Fibroblast of skin of right biceps (primary cell): ENCODE results near the gene URB2.
"Not testable (repeated sequence)": the region's sequence is repeated elsewhere in the genome, so short reads cannot be mapped to it uniquely, and the experiment has no call there.

Source experiments
- DNase-seq: peaks from one replicate; pipeline ENCODE4 v3.0.0-alpha.2; 2013

Gene URB2

DNA sequence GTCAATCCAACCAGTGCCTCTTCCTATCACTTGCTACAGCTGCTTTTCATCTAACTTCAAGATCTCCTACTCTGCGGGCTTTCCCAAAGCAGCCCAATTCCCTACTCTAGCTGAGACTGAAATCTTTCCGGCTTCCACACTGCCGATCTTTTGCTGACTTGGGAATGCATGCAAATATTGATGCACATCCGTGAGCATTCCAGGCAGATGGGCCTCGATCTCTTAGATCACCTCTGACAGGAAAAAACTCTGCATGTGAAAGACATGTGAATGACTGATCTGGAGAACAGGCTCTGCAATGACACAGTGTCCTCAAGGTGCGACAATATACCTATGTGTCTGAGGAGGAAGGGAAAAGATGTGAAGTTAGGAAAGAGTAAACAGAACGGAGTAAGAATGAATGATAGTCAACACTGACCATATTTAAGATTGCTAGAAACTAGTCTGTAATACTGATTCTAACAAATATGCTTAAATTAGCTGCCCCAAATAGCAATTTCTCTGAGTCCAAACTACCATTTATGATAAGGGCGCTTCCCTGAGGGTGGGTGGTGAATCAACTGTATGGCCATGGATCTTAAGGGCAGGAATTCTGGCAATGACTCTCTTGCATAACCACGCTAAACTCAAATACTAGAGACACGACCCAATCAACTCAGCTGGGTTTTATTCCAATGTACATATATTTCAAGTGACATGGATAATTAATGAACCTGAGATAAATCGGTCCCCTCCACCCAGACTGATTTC, 8.5 kb upstream of the URB2 start:
- DNase-seq: no peak

DNA sequence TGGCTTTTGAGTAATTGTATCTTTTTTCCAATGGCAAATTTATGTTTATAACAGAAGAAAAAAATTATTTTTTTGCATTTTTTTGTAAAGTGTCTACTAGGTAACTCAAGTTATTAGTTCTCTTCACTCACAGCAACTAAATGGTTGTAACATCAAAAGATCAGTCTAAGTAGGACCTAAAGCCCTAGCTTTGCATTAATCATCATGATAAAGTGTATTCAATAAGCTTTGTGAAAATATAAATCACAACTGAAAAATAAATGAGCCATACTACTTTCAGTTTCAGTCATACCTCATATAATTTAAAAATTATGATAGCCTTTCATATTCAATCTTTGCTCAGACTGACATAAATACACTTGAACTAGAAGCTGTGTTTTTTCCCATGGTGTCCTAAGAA, 7.0 kb upstream of the URB2 start:
- no peak for DNase-seq

DNA sequence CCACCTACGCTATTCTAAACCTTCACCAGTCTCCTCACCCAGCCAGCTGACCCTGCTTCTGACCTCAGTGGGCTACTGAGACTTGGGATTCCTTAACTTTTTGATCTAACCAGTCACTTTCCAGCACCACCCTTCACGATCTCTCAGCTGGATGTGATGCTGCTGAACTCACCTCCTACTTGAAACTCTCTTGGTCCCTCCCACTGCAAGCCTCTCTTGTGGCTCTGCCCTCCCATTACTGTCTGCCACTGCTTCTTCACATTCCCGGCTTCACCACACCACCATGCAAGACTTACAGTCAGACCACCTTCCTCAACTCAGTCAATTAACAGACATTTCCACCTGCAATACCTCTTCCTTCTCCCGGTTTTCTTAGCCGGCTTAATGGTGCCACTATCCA, 6.4 kb upstream of the URB2 start:
- DNase-seq: no peak

DNA sequence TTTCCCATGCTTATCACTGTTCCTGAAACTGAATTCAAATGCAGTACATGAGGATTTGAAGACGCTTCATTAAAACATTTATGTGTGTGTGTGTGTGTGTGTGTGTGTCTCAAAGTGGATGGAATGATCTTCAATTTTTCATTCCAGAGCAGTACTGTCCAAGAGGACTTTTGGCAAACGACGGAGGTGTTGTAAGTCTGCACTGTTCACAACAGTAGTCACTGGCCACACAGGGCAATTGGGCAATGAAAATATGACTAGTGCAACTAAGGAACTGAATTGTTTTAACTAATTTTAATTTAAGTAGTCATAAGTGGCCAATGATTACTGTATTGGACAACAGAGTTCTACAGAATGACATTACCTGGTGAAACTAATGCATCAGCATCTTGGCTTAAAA, 5.2 kb upstream of the URB2 start:
- DNase-seq: peak; percentile 33

DNA sequence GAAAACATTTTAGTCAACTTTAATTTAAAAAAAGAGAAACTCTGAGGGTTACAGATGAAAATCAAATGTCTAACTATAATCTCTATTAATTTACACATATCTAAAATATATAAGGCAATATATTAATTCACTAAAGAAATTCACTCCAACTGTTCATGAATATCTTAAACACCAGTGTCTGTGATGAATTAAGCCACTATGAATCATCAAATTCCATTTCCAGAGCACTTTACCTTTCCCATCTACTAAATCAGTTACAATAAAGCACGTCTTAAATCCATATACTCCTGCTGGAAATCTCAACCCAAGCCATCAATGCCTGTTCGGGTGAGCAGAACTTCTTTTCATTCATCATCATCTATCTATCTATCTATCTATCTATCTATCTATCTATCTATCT, 4.4 kb upstream of the URB2 start:
- peak; percentile 20 for DNase-seq

DNA sequence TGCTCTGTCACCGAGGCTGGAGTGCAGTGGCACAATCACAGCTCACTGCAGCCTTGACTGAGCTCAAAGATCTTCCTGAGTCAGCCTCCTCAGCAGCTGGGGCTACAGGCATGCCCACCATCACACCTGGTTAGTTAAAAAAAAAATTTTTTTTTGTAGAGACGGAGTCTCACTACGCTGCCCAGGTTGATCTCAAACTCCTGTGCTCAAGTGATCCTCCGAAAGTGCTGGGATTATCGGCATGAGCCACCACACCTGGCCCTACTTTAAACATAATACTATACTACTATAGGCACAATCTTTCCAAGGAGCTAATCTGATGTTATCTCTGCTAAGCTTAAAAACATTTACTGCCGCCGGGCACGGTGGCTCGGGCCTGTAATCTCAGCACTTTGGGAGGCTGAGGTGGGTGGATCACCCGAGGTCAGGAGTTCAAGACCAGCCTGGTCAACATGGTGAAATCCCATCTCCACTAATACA, 3.4 kb upstream of the URB2 start:
- not testable (repeated sequence) for DNase-seq

DNA sequence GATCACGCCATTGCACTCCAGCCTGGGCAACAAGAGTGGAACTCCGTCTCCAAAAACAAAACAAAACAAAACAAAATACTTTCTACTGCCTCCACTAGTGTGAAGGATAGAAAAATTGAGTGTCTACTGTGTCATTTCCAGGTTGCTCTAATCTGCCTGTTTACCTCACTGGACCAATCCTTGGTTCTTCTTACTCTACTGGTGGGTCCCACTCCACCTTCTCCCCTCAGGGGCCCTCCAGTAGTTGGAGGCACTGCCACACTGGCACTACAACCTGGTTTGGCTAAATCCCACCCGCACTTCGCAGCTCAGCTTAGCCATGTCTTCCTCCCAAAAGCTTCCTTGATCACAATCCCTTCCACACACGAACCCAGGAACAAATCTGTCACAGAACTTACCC, 2.8 kb upstream of the URB2 start:
- no peak for DNase-seq

DNA sequence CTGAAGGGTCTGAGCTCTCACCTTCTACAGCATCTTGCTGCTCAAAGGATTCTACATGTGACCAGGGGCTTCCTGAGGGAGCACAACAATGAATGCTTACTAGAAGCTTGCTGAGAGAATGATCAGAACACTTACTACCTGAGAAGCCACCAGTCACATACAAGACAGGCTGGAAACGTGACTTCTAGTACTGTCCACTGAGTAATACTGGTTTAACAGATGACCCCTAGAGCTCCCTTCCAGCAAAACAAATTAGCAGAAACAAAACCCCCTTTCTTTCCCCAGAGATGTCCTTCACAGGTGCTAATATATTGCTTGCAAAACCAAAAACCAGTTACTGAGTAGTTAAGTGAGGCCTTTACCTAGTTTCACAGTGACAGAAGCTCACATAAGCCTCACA, 2.2 kb upstream of the URB2 start:
- DNase-seq: no peak

DNA sequence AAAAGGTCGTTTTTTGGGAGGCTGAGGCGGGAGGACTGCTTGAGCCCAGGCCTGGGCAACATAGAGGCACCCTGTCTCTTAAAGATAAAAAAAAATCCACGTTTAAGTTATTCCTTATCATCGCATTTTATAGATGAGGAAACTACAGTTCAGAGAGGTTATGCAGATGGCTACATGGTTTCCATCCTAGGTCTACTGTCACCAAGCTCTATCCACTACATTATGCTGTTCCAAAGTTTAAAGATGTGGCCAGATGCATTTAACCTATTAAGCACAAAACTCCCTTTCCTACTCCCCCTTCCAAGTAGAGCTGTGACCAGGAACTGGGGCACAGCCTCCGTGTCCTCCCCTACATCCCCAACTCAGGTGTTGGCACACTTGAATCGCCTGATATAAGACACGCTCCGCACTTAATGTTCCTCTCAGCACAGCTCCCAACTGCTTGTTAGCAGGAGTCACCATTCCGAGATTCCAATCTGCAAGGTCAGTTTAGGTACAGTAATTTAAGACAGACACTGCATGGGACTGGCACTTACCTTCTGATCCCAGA, 1.5 kb upstream of the URB2 start:
- no peak for DNase-seq

DNA sequence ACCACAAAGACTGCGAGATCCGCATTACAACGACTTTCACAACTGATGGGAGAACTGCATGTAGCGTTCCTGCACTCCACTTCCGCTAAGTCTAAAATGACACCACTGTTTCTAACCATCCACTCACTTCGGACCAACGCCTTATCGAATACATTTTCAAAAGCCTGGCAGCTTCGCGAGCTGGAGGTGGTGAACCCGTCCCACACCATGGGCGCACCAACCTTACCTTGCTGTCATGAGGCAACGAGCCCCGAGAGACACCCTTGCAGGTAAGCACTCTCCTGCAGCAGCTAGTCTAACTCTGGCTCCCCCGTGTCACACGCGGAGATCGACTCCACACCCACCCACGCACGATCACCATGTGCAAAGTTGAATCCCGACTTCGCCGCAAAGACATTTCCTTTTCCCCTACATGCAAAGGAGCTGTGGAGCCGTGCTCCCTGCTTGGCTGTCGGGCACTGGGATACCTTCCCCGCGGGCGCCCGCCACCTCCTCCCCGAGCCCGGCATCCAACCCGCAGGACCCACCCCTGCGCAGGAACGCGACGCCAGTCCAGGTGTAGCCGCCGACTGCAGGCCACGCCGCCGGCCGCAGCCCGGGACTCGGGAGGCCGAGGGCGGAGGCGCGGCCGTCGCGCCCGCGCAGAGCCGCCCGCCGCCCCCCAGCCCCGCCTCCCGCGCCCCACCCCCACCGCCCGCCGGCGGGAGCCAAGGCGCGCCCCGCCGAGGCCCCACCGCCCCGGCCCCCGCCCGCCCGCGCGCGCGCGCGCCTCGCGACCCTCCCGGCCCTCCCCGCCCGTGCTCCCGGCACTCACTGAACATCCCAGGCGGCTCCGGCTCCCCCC, 754 bp upstream of the URB2 start:
- peak; percentile 41 for DNase-seq

DNA sequence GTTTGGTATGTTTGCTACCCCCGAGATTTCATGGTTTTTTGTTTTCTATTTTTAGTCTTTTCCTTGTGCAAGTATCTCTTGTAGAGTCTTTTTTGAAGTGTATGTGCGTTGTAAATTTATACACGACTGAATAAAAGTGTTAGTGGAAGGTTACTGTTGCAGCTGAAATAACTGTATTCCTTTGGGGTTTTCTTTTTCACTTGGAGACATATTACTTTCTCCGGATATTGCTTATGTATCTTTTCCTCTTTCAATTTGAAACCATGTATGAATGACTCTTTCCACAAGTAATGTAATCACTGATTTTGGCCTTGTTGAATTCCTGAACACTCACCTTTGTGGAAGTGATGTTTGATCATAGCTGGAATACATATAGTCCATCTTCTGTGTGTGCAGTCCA, 956 bp downstream of the URB2 start:
- DNase-seq: no peak

DNA sequence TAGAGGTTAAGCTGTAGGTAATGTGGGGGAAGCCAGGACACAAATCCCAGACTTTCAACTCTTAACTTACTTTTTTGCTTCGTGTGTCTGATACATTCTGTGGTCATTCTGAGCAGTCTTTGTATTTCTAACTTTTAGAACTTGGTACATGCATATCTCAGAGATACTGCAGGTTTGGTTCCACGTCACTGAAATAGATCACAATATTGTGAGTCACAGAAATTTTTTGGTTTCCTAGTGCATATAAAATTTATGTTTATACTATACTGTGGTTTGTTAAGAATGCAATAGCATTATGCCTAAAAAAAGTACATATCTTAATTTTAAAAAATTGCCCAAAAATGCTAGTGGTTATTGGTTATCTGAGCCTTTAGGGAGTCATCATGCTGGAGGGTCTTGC, 3.2 kb downstream of the URB2 start:
- peak; percentile 73 for DNase-seq

DNA sequence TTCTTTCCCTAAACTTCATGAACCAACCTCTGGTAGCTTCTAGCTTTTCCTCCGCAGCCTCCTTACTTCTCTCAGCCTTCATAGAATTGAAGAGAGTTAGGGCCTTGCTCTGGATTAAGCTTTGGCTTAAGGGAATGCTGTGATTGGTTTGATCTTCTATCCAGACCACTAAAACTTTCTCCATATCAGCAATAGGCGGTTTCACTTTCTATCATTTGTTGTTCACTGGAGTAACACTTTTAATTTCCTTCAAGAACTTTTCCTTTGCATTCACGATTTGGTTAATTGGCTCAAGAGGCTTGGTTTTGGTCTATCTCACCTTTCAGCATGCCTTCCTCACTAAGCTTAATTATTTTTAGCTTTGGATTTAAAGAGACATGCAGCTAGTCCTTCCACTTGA, 5.1 kb downstream of the URB2 start:
- DNase-seq: no peak

DNA sequence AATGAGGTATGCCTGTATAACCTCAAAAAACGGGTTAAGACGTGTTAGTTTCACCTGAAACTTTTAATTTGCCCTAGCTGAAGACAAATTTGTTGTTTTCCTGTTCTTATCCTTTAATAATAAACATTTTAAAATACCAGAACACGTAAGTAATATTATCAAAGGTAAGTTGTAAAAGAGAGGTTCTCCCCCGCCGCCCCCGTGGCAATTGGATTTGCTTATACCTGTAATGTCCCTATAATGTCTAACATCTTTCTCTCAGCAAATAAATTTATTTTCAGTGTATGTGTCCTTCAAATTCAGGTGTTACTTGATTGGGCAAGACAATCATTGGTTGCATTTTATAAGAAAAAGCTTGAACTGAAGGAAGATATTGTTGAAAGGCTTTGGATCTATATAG, 5.9 kb downstream of the URB2 start:
- no peak for DNase-seq

DNA sequence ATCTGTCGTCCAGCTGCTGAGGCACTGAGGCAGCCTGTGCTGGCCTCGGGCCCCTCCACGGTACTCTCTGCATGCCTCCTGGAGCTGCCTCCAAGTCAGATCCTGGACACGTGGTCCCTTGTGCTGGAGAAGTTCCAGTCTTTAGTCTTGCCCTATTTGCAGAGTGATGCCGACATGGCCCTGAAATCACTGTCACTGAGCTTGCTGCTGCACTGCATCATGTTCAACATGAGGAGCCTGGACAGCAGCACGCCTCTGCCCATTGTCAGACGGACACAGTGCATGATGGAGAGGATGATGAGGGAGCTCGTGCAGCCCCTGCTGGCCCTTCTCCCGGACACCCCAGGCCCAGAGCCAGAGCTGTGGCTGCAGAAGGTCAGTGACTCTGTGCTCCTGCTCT, 10.0 kb downstream of the URB2 start:
- no peak for DNase-seq

DNA sequence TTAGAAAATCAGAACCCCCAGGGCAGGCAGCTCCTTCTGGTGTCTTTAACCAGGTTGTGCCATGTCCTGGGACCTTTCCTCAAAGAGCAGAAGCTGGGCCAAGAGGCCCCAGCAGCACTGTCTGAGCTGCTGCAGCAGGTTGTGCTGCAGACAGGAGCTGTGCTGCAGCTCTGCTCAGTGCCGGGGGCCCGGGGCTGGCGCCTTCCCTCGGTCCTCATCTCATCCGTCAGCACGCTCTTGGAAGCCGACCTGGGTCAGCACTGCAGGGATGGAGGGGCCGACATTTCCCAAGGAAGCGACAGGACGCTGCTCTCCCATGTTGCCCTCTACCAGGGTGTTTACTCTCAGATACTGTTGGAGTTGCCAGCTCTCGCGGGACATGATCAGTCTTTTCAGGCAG, 11.7 kb downstream of the URB2 start:
- DNase-seq: no peak

DNA sequence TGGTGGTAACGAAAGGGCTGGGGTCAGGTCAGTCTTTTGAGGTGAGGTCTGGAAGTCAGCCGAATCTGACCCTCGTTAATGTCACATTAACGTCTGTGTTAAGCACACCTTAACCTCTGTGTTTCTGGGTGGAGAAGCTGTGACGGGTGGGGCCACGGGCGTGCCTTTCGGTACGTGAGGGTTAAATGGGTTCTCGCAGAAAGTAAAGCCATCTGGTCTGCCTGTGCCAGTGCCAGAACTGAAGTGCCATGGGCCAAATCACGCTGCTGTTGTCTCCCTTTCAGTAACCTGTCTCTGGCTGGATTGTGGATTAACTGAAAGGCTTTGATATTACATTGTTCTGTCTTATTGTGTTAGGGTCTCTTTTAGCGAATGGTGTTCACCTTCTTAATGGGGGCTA, 14.4 kb downstream of the URB2 start:
- no peak for DNase-seq

DNA sequence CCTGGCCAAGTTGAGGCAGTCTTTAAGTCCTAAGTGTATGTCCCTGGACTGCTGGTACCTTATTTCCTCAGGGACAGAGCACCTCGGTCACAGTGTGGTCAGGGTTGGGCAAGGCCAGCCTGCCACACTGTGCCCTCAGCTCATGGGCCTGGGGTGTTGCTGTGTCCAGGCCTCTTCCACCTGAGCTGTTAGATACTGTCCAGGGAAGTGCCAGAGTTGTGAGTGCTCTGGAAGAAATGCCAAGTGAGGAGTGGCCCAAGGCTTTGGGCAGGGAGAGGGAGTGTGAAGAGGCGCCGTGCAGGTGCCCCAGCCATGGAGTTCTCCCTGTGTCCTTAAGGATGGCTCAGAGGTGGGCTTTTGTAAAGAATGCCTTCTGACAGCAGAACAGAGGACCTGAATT, 15.3 kb downstream of the URB2 start:
- no peak for DNase-seq

DNA sequence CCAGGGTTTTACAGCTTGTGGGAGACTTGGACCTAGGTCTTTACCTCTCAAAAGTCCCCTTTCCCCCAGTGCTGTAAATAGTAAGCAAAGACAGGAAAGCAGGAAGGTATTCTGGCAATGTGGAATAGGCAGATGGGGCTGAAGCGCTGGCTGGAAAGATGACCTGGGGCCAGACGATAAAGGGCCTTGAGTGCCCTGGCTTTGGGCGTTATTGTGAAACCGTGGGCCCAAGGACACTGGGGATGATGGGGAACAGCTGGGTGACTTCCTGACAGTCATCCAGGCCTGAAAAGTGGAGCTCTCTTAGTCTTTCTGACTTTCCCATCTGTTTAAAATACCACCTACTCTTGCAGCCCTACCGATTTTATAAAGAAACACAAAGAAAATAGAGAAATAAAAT, 16.3 kb downstream of the URB2 start:
- no peak for DNase-seq

DNA sequence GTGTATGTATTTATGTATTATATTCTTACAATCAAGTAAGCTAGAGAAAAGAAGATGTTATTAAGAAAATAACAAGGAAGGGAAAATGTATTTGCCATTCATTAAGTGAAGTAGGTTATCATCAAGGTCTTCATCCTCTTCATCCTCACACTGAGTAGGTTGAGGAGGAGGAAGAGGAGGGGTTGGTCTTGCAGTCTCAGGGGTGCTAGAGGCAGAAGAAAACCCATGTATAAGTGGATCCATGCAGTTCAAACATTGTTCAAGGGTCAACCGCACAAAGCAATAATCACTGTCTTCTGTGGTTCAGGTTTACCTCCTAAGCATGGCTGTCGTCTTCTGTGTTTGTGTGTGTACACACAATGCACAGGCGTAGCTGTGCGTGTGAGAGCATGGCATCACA, 16.9 kb downstream of the URB2 start:
- no peak for DNase-seq

DNA sequence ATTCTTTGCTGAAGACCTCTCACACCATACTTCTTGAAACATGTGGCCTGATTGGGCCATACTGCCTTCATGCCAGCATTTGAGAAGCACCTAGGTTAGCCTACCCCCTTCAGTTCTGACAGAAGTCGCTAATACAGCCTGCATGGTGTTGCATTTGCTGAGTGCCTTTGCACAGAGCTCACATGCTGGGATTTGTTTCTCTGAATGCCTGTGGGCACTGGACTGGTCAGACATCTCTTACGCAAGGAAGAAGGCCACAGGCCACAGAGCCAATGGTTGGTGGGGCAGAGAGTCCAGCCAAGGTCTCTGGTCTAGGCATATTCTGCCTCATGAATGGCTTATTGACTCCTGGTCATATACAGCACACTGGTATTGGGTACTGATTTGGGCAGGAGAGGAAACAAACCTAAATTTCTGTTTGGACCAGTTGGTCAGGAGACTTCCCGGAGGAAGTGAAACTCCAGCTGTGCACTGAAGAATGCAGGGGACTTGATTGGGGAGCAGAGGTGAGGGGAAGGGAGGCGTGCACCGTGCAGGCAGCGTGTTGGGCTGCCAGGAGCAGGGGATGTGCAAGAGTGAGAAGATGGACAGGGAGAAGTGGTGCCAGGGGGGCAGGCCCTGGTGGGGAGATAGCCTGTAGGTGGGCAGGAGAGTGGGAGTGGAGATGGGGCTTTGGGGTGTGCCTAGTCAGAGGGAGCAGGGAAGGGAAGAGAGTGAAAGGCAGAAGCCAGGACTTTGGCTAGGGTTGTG, 18.1 kb downstream of the URB2 start:
- DNase-seq: no peak

DNA sequence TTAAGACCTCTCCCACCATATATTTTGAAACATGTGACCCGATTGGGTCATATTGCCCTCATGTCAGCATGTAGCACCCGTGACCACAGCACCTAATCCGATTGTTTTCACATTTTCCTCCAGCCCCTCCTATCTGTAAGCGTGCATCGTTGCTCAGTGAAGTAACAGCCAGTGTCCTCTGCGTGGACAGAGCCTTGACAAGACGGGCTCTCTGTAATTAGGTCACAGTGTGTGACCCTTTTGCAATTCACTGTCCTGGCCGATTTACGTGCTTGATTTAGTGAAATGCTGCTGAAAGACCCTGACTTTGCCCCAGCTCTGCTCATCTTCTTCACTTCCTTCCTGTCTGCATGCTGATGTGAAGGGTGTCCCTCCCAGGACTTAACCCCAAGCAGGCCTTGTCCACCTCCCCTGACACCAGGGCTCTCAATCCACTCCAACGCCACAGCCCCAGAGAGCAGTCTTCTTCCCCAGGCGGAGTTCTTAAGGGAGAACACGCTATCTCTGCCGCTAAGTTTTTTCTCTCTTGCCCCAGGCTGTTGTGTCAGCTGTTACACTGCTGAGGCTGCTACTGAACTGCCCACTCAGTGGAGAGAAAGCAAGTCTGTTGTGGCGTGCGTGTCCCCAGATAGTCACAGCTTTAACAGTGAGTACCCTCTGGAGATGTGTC, 19.4 kb downstream of the URB2 start:
- no peak for DNase-seq

DNA sequence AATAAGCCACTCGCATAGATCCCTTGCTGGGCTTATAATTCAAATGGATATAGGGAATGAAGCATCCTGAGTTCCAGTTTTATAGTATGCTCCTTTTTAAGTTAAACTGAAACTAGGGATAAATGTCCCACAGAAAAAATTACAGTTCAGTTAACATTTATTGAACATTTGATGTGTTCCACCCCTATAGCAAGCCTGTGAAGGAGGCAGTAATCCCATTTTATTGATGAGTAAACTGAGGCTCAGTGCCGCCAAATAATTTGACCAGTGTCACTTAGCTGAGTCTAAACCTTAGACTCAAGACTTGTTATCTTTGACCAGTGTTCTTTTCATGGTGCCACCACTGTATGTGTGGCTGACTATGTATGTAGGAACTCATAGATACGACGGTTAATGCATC, 22.4 kb downstream of the URB2 start:
- no peak for DNase-seq
